DLD1 (cell line): Measurements from ENCODE around the gene DOLK.
"Not testable (repeated sequence)": the region's sequence is repeated elsewhere in the genome, so short reads cannot be mapped to it uniquely, and the experiment has no call there.

Source experiments
- in situ Hi-C: cut with HindIII; loops from 2 replicates; pipeline ENCODE4 v1.10.0; 2017; ENCODE audit warnings: low sequenced_read_pairs

Gene DOLK

GRCh38 chr9:128947527-128948301, at the start of gene DOLK, which contains the start of gene NUP188:
Gene DOLK, minus strand, starts transcription at chr9:128947603. Its CDS starts 300 bp downstream, at chr9:128947303.
Gene NUP188, plus strand, starts transcription at chr9:128947699. Its CDS starts 21 bp downstream, at chr9:128947720.
- in situ Hi-C loops = no loop called here

- in situ Hi-C loops = no loop called here
These were observed 48.4 kb upstream of the DOLK start for GRCh38 chr9:128995791-128996190.

DNA sequence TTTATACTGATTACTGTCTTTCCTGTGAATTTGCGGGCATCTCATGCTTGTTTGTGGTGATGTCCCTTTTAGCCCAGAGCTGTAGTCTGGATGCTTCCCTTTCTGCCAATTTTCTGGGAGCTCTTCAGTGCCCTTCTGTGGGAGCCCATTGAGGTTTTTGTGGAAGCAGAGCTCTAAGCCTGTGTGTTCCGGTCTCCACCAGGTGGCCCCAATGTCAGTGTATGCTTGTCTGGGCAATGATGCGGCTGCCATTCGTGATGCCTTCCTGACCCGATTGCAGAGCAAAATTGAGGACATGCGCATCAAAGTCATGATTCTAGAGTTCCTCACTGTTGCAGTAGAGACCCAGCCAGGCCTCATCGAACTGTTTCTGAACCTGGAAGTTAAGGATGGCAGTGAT, 45.6 kb upstream of the DOLK start:
- in situ Hi-C loops = no loop called here

- in situ Hi-C loops = no loop called here
These were observed 40.4 kb upstream of the DOLK start for GRCh38 chr9:128987805-128988204.

DNA sequence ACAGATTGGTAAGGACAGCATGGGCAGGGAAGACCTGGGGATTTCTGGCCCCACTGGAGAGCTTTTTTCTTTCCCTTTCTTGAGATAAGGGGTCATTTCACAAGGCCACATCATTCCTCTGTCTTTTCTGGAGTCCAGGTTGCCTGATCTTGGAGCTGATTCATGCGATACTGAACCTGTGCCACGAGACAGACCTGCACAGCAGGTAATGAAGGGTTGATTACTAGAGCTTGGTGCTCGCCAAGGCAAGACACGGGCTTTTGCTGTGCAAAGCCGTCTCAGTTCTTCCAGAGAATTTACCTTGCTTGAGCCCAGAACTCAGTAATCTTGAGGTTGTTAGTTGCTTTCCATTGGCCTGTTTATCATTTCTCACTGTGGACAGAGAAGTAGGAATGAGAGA, 39.3 kb upstream of the DOLK start:
- in situ Hi-C loops = no loop called here

- in situ Hi-C loops = no loop called here
These were observed 36.1 kb upstream of the DOLK start for GRCh38 chr9:128983536-128983935.

GRCh38 chr9:128979111-128979510, 31.7 kb upstream of the DOLK start:
- in situ Hi-C loops = no loop called here

DNA sequence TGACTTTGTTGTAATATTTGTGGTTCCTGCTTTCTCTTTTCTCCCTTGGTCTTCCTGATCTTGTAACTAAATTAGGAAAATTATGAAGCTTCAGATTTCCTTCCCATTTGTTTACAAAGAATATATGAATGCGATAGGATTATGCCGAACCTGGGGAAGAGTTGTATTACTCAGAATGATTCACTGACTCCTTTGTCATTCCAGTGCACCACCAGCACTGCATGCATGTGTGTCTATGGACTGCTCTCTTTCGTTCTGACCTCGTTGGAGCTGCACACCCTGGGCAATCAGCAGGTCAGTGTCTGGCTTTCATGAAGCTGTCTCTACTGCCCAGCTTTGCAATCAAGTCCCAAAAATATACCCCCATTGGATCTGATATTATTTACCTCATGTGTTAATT, 25.6 kb upstream of the DOLK start:
- in situ Hi-C loops = no loop called here

GRCh38 chr9:128969491-128969890, 22.1 kb upstream of the DOLK start:
- in situ Hi-C loops = no loop called here

DNA sequence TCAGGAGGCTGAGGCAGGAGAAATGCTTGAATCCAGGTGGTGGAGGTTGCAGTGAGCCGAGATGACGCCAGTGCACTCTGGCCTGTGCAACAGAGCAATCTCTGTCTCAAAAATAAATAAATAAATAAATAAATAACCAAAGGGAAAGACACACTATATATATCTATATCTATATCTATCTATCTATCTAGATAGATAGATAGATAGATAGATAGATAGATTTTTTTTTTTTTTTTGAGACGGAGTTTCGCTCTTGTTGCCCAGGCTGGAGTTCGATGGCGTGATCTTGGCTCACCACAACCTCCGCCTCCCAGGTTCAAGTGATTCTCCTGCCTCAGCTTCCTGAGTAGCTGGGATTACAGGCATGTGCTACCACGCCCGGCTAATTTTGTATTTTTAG, 14.0 kb upstream of the DOLK start:
- in situ Hi-C loops = not testable (repeated sequence)

GRCh38 chr9:128947277-128947526, 201 bp downstream of the DOLK start:
- in situ Hi-C loops = no loop called here

DNA sequence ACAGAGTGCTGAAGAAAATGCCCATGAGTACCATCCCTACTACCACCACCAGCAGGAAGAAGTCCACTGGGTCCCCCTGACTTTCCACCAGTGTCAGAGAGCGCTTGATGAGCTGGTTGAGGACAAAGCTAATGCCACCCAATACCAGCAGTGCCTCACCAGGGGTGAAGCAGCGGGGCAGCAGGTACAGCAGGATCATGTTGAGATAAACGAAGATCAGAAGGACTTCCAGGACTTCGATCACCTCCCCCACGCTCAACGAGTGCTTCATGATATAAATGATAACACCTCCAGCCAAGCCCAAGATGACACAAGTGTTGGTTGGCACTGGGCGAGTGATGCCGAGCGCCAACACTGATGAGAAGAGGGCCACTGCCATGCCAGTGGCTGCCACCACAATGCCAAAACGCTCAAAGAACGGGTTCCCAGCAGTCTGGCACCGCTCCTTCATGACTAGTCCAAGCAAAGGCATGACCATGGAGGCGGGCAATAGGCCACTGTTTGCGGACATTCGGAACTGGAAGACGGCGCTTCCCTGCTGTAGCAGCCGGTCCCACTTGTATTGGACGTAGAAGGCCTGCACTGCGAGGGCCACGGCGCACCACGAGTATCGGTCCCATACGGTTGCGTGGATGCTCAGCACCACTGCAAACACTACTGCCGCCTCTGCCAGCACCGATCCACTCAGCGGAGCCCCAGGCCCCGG, 679 bp downstream of the DOLK start:
- in situ Hi-C loops = no loop called here

DNA sequence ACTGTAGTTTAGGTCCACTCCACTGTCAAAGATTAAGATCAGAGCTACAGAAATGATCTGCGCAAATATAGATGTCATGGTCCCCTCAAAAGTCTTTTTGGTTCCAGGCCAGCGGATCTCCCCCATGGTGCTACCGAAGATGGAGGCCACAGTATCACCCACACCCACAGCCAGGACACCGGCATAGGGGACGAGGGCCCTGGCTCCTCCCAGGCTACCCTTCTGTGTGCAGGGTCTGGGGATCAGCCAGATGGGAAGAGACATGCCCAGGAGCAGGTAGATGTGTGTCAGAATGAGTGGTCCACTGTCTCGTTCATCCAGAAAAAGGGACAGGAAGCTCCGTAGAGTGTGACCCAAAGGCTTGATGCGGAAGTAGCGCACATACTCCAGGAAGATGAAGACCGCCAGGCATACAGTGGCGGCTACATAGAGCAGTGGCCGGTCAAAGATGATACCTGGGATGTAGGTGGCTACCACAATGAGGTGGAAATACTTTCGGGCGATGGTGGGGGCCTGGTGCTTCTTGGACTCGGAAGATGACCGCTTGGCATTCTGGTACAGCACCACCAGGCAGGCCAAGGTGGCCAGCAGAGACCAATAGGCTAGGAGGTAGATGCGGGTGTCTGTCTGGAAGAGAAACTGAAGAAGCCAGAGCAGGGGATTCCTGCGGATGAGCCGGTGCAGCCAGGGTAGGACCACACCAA, 1.5 kb downstream of the DOLK start:
- in situ Hi-C loops = no loop called here

DNA sequence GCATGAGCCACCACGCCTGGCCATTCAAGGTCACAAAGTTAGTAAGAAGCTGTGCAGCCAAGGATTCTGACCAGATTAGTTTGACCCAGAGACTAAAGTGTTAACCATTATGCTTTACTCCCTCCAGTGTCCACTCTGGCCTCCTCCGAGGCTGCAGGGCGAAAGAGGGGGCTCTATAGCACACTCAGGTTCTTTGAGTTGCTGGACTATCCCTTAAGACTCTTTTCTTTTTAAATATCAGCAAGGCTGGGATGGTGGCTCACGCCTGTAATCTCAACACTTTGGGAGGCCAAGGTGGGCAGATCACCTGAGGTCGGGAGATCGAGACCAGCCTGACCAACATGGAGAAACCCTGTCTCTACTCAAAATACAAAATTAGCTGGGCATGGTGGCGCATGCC, 2.4 kb downstream of the DOLK start:
- in situ Hi-C loops = not testable (repeated sequence)

- in situ Hi-C loops = no loop called here
These were observed 3.4 kb downstream of the DOLK start for GRCh38 chr9:128943832-128944620.

DNA sequence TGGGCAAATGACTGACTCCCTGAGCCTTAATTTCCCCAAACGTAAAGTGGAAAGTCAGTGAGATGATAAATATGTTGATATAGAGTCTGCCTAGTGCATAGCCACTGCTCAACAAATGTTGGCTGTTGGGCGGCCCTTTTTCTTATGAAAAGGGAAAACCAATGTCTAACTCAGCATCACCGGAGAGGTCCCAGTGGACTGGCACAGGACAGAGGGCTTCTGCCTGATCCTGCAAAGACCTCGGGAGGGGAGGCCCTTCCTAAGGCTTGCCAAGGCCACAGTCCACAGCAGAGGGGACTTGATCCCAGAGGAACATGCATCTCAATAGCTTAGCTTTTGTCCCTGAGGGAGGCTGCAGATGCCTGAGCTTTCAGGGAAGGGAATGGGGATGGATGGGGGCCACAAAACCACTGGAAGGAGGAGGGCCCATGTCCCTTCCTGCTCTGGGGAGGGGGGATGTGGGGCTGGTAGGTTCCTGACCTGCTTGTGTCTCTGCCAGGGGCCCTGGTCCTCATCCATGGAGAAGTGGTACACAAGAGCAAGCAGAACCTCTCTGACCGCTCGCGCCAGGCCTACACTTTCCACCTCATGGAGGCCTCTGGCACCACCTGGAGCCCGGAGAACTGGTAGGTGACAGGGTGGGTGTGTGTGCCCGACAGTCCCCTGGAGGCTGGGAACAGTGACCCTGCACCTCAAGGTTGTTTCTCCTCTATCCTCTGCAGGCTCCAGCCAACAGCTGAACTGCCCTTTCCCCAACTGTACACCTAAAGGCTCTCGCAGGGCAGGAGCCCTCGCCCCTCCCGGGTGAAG, 6.3 kb downstream of the DOLK start:
- in situ Hi-C loops = no loop called here

DNA sequence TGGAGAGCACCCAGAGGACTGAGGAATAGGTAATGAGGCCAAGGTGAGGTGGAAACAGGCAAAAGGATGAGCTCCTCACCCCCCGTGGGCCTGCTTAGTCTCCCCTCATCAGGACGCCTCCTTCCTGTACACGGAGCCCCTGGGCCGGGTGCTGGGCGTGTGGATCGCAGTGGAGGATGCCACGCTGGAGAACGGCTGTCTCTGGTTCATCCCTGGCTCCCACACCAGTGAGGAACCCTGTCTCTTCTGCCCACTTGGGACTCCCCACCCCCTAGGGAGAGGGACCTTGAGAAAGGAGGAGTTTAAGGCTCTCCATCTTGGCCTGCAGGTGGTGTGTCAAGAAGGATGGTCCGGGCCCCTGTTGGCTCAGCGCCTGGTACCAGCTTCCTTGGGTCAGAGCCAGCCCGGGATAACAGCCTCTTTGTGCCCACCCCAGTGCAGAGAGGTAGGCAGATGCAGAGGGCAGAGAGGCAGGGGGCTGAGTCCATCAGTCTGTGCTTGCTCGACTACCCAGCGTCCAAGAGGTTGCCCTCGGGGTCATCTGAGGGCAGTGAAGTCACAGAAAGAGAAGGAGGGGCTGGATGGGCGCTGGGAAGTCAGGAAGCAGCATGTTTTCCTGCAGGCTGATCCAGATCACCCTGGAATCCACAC, 7.0 kb downstream of the DOLK start:
- in situ Hi-C loops = no loop called here

DNA sequence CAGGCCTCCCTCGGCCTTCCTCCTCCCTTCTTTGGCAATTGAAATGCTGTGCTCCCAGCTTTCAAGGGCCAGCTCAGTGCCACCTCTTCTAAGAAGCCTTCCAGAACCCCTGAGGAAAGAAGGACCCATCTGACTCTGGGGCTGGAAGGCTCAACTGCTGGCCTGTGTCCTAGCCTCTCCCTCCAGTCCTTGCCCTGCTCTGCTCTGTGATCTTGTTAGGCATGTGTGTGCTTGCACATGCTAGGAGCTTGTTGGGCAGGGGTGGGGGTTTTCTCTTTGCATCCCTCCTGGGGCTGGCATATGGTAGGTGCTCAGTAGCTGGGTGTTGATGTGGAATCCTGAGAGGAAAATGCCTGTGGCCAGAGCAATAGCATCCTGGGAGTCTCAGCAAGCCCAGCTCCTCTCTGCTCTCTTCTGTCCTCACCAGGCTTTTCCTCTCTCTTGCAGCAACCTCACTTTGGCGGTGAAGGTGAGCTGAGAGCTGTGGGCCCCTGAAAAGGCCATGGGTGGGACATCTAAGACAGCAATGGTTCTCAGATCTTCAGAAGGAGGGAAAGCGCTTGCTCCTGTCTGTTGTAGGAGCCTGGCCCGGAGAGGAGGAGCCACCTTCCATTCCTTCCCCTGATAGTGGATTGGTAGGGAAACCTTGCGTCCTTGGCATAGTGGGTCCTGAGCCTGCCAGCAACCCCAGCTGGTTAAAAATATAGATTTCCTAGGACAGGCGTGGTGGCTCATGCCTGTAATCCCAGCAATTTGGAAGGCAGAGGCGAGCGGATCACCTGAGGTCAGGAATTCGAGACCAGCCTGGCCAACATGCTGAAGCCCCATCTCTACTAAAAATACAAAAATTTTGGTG, 9.9 kb downstream of the DOLK start:
- in situ Hi-C loops = no loop called here
